ENCODE measurements around the gene LUZP1. TPM values are rescaled to one million over a fixed set of nuclear protein-coding genes. Genes with fewer than 3 reads are reported as not detected.

The LUZP1 gene
- total RNA-seq, 1 experiment from 2014 or later: 22.4 TPM

DNA sequence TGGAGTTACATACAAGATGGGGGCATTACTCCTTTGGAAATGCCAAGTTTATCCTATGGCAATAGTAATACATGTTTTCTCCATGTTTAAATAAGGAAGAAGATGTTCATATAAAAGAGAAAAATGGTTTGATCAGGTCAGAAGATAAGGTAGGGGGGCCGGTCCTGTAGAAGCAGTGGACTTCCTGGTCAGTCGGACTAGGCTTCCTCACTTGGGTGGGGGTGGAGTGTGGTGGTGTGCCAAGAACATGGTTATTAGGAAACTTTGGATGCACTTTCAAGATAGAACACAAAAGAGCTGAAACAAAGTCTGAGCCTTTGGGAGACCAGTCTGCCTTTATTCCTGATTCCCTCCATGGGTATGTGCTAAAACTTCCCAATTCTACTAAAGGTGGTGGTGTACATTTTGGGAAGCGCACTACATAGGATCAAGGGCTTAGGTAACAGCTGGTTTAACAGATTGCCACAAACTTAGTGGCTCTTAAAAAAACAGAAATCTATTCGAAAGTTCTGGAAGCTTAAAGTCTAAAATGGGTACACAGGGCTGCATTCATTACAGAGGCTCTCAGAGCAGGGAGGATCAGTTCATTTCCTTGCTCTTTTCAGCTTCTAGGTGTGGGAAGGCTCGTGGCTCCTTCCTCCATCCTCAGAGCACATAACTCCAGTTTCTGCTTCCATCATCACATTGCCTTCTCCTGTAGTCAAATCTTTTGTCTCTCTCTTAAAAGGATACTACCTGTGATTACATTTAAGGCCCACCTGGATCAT, 84.8 kb downstream of the LUZP1 start:
- H3K9me2 ChIP-seq (ENCODE audit: insufficient read depth): no peaks in the 10 kb centered on the region
- BruUV-seq (replicated peaks): no TSS peak
- H3K27me3 ChIP-seq (ENCODE audit: insufficient read depth, low read length): no peaks in the 10 kb centered on the region
- intact Hi-C loops (cut with micrococcal nuclease): no loop called here
- H3K27ac ChIP-seq (ENCODE audit: low read depth, low read length): no peak overlapping the region
- no peak overlapping the region for H3K9ac ChIP-seq (ENCODE audit: low read length)
- no peaks in the 10 kb centered on the region for H3K4me1 ChIP-seq (ENCODE audit: control insufficient read depth in 1 of 2, insufficient read depth in 2 of 2, low read length in 2 of 2)
- ChIA-PET RAD21 (ENCODE audit: low non-redundant PET in 1 of 2, low total read pairs in 2 of 2, uncharacterized antibody in 2 of 2, unreplicated experiment in 2 of 2) (no interaction called here), CTCF (no interaction called here), POLR2A (no interaction called here)
- H3K79me2 ChIP-seq (ENCODE audit: insufficient read depth, low read length): no peaks in the 10 kb centered on the region
- no peaks in the 10 kb centered on the region for H4K20me1 ChIP-seq (ENCODE audit: insufficient read depth)
- H3K4me3 ChIP-seq (replicated peaks in 1 of 2; ENCODE audit: low read depth in 1 of 2, low read length in 2 of 2): no peak overlapping the region
- no peak for ATAC-seq
- H3K4me2 ChIP-seq (ENCODE audit: low read length): no peak overlapping the region
- H2AFZ ChIP-seq (ENCODE audit: low read depth, low read length, poor library complexity, severe bottlenecking): no peak overlapping the region
- peaks cover 60 to 70% of the 10 kb centered on the region in 2 experiments; a peak in 3 of 4 replicates for H3K36me3 ChIP-seq (ENCODE audit: control insufficient read depth in 1 of 2, insufficient read depth in 2 of 2, low read length in 2 of 2)
- no peaks in the 10 kb centered on the region for H3K9me3 ChIP-seq (ENCODE audit: control insufficient read depth in 1 of 2, insufficient read depth in 1 of 2, low read depth in 1 of 2, low read length in 2 of 2)
- DNase-seq (ENCODE audit: low read depth, low spot score): no peak
- TF ChIP-seq EZH2 (IDR thresholded peaks at IDR 0.05) (no peak), ZNF274 (IDR thresholded peaks at IDR 0.05; ENCODE audit: low read depth, low read length) (no peak)
- TF ChIP-seq, protein P1, sequence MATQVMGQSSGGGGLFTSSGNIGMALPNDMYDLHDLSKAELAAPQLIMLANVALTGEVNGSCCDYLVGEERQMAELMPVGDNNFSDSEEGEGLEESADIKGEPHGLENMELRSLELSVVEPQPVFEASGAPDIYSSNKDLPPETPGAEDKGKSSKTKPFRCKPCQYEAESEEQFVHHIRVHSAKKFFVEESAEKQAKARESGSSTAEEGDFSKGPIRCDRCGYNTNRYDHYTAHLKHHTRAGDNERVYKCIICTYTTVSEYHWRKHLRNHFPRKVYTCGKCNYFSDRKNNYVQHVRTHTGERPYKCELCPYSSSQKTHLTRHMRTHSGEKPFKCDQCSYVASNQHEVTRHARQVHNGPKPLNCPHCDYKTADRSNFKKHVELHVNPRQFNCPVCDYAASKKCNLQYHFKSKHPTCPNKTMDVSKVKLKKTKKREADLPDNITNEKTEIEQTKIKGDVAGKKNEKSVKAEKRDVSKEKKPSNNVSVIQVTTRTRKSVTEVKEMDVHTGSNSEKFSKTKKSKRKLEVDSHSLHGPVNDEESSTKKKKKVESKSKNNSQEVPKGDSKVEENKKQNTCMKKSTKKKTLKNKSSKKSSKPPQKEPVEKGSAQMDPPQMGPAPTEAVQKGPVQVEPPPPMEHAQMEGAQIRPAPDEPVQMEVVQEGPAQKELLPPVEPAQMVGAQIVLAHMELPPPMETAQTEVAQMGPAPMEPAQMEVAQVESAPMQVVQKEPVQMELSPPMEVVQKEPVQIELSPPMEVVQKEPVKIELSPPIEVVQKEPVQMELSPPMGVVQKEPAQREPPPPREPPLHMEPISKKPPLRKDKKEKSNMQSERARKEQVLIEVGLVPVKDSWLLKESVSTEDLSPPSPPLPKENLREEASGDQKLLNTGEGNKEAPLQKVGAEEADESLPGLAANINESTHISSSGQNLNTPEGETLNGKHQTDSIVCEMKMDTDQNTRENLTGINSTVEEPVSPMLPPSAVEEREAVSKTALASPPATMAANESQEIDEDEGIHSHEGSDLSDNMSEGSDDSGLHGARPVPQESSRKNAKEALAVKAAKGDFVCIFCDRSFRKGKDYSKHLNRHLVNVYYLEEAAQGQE (IDR thresholded peaks at IDR 0.05; ENCODE audit: low read depth): no peak

DNA sequence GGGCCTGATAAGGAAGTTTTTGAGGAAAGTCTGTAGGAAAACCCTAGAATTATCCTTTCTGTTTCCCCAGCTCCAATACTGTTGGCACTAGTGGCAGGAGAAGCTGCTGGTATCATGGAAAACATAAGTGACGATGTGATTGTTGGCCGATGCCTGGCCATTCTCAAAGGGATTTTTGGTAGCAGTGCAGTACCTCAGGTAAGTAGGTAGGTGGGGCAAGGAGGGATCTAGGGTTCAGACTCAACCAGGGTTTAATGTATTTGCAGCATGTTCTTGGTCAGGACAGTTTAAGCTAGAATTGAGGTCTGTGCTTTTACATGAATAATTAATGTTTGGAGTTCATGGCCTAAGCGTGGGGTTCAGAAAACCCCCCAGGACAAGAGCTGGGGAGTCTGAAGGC, 87.3 kb downstream of the LUZP1 start:
- POLR2A ChIA-PET: no interaction called here
- intact Hi-C loops (cut with micrococcal nuclease): no loop called here
- CTCF ChIA-PET: interaction anchor here (1.6 kb wide), 1 partner anchor 103 kb away, joined by 4 read pairs; no protein-coding TSS in a partner anchor
- no TSS peak for BruUV-seq (replicated peaks)
- H3K9me3 ChIP-seq (ENCODE audit: control insufficient read depth in 1 of 2, insufficient read depth in 1 of 2, low read depth in 1 of 2, low read length in 2 of 2): no peaks in the 10 kb centered on the region
- TF ChIP-seq RAD21 (IDR thresholded peaks at IDR 0.05; ENCODE audit: low read depth) (peak; percentile 24; the same call in 1 of the 2 replicates), POLR2A (IDR thresholded peaks at IDR 0.05; ENCODE audit: borderline replicate concordance, extremely low read depth, insufficient read depth, insufficient read length) (no peak)
- TF ChIP-seq, protein P2, sequence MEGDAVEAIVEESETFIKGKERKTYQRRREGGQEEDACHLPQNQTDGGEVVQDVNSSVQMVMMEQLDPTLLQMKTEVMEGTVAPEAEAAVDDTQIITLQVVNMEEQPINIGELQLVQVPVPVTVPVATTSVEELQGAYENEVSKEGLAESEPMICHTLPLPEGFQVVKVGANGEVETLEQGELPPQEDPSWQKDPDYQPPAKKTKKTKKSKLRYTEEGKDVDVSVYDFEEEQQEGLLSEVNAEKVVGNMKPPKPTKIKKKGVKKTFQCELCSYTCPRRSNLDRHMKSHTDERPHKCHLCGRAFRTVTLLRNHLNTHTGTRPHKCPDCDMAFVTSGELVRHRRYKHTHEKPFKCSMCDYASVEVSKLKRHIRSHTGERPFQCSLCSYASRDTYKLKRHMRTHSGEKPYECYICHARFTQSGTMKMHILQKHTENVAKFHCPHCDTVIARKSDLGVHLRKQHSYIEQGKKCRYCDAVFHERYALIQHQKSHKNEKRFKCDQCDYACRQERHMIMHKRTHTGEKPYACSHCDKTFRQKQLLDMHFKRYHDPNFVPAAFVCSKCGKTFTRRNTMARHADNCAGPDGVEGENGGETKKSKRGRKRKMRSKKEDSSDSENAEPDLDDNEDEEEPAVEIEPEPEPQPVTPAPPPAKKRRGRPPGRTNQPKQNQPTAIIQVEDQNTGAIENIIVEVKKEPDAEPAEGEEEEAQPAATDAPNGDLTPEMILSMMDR (IDR thresholded peaks at IDR 0.05 in 2 of 3, conservative IDR thresholded peaks at IDR 0.05 in 1 of 3; ENCODE audit: borderline replicate concordance in 1 of 3, insufficient read depth in 1 of 3, low read depth in 2 of 3, low read length in 2 of 3): peak in 2 of 3 experiments; percentile 53; a peak in 4 of 6 replicates
- H3K9me2 ChIP-seq (ENCODE audit: insufficient read depth): no peaks in the 10 kb centered on the region
- H2AFZ ChIP-seq (ENCODE audit: low read depth, low read length, poor library complexity, severe bottlenecking): no peak overlapping the region
- no peaks in the 10 kb centered on the region for H3K79me2 ChIP-seq (ENCODE audit: insufficient read depth, low read length)
- H3K4me3 ChIP-seq (replicated peaks in 1 of 2; ENCODE audit: low read depth in 1 of 2, low read length in 2 of 2): no peak overlapping the region
- no peak for DNase-seq (ENCODE audit: low read depth, low spot score)
- H3K36me3 ChIP-seq (ENCODE audit: control insufficient read depth in 1 of 2, insufficient read depth in 2 of 2, low read length in 2 of 2): peaks cover 67 to 73% of the 10 kb centered on the region in 2 experiments; a peak in 3 of 4 replicates
- no peak overlapping the region for H3K27ac ChIP-seq (ENCODE audit: low read depth, low read length)
- no peak overlapping the region for H3K9ac ChIP-seq (ENCODE audit: low read length)
- H3K4me2 ChIP-seq (ENCODE audit: low read length): no peak overlapping the region
- H3K4me1 ChIP-seq (ENCODE audit: control insufficient read depth in 1 of 2, insufficient read depth in 2 of 2, low read length in 2 of 2): no peaks in the 10 kb centered on the region
- RAD21 ChIA-PET (ENCODE audit: low non-redundant PET in 1 of 2, low total read pairs in 2 of 2, uncharacterized antibody in 2 of 2, unreplicated experiment in 2 of 2): no interaction called here
- no peaks in the 10 kb centered on the region for H3K27me3 ChIP-seq (ENCODE audit: insufficient read depth, low read length)
- H4K20me1 ChIP-seq (ENCODE audit: insufficient read depth): no peaks in the 10 kb centered on the region
- peak; percentile 73 for ATAC-seq
